Neural crest cell (in vitro differentiated cells): ENCODE measurements around the gene MCCC1. TPM values are rescaled to one million over a fixed set of nuclear protein-coding genes. Genes with fewer than 3 reads are reported as not detected.

Experiments used
- DNase-seq: peaks from one replicate; pipeline ENCODE4 v3.0.0; 2021; ENCODE audit warnings: low read depth, mixed read lengths, low spot score
- H3K27ac Mint-ChIP-seq: one replicate; pipeline ENCODE4 v1.8.0; 2021; ENCODE audit warnings: mild to moderate bottlenecking, mixed read lengths; ENCODE audit not compliant: unreplicated experiment
- H3K27me3 Mint-ChIP-seq: 2 replicates; pipeline ENCODE4 v1.8.0; 2021; ENCODE audit warnings: low read depth, mild to moderate bottlenecking, mixed read lengths
- H3K36me3 Mint-ChIP-seq: 2 replicates; pipeline ENCODE4 v1.8.0; 2021; ENCODE audit warnings: low read depth, mild to moderate bottlenecking, mixed read lengths
- H3K4me1 Mint-ChIP-seq: 2 replicates; pipeline ENCODE4 v1.8.0; 2021; ENCODE audit warnings: mixed read lengths
- H3K4me3 Mint-ChIP-seq: one replicate; pipeline ENCODE4 v1.8.0; 2021; ENCODE audit warnings: mild to moderate bottlenecking, mixed read lengths
- H3K9me3 Mint-ChIP-seq: 2 replicates; pipeline ENCODE4 v1.8.0; 2021; ENCODE audit warnings: mixed read lengths
- total RNA-seq: library from RNA; stranded (reverse); gene quantifications from 2 replicates; pipeline ENCODE4 v1.2.1, GENCODE V29; 2021
- TF ChIP-seq, protein P1 (sequence below): fragments of 200-600 bp; sonication (generic); conservative IDR thresholded peaks from 2 replicates; pipeline ENCODE4 v1.5.0; 2021; ENCODE audit warnings: antibody characterized with exemption, mild to moderate bottlenecking

MCCC1 gene
- total RNA-seq, 1 donor from 2014 or later = 30.6 TPM

DNA sequence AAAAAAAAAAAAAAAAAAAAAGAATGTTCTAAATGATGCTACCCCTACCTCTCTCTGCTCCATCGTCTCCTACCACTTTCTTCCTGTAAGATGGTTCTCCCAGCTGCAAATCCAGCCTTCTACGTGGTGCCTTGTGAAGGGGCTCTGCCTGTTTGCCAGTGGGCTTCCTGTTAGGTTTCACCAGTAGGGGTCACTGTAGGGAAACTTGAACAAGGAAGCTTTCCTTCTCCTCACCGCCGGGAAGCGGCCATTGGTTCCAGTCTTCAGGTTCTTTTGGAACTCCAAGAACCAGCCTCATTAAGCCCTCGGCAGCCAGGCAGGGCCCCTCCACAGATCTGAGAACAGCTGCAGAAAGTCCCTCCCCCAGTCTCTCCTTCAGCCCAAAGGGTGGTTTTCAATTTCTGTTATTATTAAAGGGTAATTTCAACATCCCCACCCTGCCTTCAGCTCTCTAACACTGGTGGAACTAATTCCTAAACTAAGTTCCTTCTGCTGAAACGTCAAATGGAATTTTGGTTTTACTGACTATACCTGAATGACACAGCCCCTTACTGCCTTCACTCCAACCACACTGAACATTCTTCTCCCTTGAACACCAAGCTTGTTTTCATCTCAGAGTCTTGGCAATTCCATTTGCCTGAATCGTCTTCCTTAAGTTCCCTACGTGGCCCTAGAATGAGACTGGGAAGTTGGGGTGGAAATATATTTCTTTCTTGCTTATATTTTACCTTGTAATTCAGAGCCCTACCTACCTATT is 13.5 kb downstream of the MCCC1 start:
- H3K27me3 Mint-ChIP-seq = no peaks in the 10 kb centered on the region
- no peaks in the 10 kb centered on the region for H3K9me3 Mint-ChIP-seq
- TF ChIP-seq, protein P1, sequence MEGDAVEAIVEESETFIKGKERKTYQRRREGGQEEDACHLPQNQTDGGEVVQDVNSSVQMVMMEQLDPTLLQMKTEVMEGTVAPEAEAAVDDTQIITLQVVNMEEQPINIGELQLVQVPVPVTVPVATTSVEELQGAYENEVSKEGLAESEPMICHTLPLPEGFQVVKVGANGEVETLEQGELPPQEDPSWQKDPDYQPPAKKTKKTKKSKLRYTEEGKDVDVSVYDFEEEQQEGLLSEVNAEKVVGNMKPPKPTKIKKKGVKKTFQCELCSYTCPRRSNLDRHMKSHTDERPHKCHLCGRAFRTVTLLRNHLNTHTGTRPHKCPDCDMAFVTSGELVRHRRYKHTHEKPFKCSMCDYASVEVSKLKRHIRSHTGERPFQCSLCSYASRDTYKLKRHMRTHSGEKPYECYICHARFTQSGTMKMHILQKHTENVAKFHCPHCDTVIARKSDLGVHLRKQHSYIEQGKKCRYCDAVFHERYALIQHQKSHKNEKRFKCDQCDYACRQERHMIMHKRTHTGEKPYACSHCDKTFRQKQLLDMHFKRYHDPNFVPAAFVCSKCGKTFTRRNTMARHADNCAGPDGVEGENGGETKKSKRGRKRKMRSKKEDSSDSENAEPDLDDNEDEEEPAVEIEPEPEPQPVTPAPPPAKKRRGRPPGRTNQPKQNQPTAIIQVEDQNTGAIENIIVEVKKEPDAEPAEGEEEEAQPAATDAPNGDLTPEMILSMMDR = peak; percentile 58
- H3K27ac Mint-ChIP-seq = no peak overlapping the region
- H3K4me1 Mint-ChIP-seq = no peaks in the 10 kb centered on the region
- peak; percentile 14 for DNase-seq
- H3K4me3 Mint-ChIP-seq = no peak overlapping the region
- H3K36me3 Mint-ChIP-seq = peaks cover 35% of the 10 kb centered on the region

DNA sequence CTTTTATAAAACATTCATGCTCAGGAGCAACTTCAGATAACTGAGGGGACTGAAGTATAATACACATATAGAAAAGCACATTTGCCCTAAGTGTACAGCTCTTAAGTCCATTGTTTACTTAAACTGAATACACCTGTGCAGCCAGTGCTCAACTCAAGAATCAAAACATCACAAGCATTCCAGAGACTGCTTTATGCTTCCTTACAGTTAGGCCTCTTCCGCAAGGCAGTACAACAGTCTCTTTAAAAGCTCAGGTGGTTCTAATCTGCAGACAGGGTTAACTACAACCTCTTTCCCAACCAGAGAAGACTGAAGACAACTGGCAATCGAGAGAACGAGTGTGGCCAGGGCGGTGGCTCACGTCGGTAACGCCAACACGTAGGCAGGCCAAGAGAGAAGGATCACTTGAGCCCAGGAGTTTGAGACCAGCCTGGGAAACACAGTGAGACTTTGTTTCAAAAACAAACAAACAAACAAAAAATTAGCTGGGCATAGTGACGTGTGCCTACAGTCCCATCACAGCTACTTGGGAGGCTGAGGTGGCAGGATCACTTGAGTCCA is 16.9 kb downstream of the MCCC1 start:
- H3K4me1 Mint-ChIP-seq = no peaks in the 10 kb centered on the region
- DNase-seq = no peak
- TF ChIP-seq, protein P1 = no peak
- peaks cover 55% of the 10 kb centered on the region for H3K36me3 Mint-ChIP-seq
- H3K4me3 Mint-ChIP-seq = no peak overlapping the region
- H3K27me3 Mint-ChIP-seq = no peaks in the 10 kb centered on the region
- H3K27ac Mint-ChIP-seq = no peak overlapping the region
- H3K9me3 Mint-ChIP-seq = peaks cover 14% of the 10 kb centered on the region

DNA sequence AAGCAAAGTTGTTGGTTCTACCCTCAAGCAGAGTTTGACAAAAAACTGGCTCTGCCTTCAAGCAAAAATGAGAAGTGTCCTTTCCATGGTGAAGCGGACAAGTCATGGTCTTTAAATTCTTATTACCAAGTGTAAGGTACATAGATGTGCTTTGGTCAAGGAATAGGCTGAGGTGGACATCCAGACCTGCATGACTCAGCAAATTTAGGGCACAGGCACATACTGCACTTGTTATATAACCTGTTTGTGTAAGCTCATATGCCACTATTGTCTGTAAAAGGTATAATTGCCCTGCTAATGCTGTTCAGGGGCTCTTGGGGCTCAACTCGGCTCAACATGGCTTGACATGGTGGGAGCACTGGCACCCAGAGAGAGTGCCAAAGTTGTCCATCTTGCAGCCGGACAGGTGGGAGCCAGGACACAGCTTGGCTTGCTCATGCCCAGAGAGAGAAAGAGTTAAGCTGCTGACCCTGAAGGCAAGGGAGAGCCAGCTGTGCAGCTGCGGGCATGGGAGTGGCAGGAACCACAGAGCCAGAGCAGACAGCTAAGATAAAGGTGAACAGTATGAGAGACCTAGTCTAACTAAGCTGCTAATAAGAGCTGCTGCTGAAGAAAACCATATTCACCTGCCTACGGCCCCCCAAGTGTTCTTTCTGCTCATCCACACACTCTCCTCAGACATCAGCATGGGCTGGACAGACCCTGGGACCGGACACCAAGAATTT is 17.7 kb downstream of the MCCC1 start:
- Mint-ChIP-seq H3K4me3 (no peak overlapping the region), H3K4me1 (no peaks in the 10 kb centered on the region), H3K27ac (no peak overlapping the region), H3K9me3 (peaks cover 19% of the 10 kb centered on the region), H3K36me3 (peaks cover 60% of the 10 kb centered on the region), H3K27me3 (no peaks in the 10 kb centered on the region)
- TF ChIP-seq, protein P1 = no peak
- DNase-seq = no peak

DNA sequence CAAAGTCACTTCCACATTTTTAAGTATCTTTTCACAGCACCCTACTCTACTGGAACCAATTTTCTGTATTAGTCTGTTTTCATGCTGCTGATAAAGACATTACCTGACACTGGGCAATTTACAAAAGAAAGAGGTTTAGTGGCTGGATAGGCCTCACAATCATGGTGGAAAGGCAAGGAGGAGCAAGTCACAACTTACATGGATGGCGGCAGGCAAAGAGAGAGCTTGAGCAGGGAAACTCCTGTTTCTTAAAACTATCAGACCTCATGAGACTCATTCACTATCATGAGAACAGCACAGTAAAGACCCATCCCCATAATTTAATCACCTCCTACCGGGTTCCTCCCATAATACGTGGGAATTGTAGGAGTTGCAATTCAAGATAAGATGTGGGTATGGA is 18.7 kb downstream of the MCCC1 start:
- DNase-seq = no peak
- H3K27me3 Mint-ChIP-seq = no peaks in the 10 kb centered on the region
- H3K4me3 Mint-ChIP-seq = no peak overlapping the region
- TF ChIP-seq, protein P1 = no peak
- H3K36me3 Mint-ChIP-seq = peaks cover 67% of the 10 kb centered on the region
- no peak overlapping the region for H3K27ac Mint-ChIP-seq
- peaks cover 19% of the 10 kb centered on the region for H3K9me3 Mint-ChIP-seq
- no peaks in the 10 kb centered on the region for H3K4me1 Mint-ChIP-seq

DNA sequence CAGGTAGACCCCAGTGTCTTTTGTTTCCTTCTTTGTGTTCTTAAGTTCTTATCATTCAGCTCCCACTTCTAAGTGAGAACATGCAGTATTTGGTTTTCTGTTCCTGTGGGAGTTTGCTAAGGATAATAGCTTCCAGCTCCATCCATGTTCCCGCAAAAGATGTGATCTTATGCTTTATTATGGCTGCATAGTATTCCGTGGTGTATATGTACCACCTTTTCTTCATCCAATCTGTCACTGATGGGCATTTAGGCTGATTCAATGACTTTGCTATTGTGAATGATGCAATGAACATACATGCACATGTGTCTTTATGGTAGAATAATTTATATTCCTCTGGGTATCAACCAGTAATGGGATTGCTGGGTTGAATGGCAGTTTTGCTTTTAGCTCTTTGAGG is 24.4 kb downstream of the MCCC1 start:
- TF ChIP-seq, protein P1 = no peak
- Mint-ChIP-seq H3K4me3 (no peak overlapping the region), H3K9me3 (peaks cover 15% of the 10 kb centered on the region), H3K4me1 (peaks cover 7% of the 10 kb centered on the region), H3K36me3 (peaks cover 58% of the 10 kb centered on the region), H3K27ac (no peak overlapping the region), H3K27me3 (no peaks in the 10 kb centered on the region)
- no peak for DNase-seq
